Keratinocyte (primary cell): ENCODE measurements around the gene FOLR1. TPM values are rescaled to one million over a fixed set of nuclear protein-coding genes. Genes with fewer than 3 reads are reported as not detected.

Experiments
- DNase-seq: peaks from one replicate; pipeline ENCODE4 v3.0.0-alpha.2; 2011; ENCODE audit warnings: low read depth, missing footprints, low spot score
- FAIRE-seq: peaks from 2 replicates; lab custom pipeline; 2011; peaks lifted over from hg19 to GRCh38; lab: Jason Lieb, UNC
- H2AFZ ChIP-seq: 2 replicates; pipeline ENCODE4 v1.6.0; 2012; ENCODE audit warnings: low read length, control low read depth, inconsistent platforms; ENCODE audit not compliant: control insufficient read depth
- H3K27ac ChIP-seq: 2 replicates; pipeline ENCODE4 v1.5.1; 2011; ENCODE audit warnings: low read length; ENCODE audit not compliant: control insufficient read depth, insufficient read depth
- H3K27me3 ChIP-seq: 3 replicates; pipeline ENCODE4 v1.6.0; 2011; ENCODE audit warnings: low read length; ENCODE audit not compliant: control insufficient read depth, insufficient read depth; ENCODE audit errors: extremely low read depth
- H3K36me3 ChIP-seq, 2 experiments: 2 replicates in 1 of 2; 3 replicates in 1 of 2; pipeline ENCODE4 v1.5.1; 2011; ENCODE audit warnings: low read length in 2 of 2, mild to moderate bottlenecking in 1 of 2; ENCODE audit not compliant: control insufficient read depth in 2 of 2, insufficient read depth in 2 of 2; ENCODE audit errors: extremely low read depth in 1 of 2
- H3K4me1 ChIP-seq: 3 replicates; pipeline ENCODE4 v1.5.1; 2011; ENCODE audit warnings: low read length; ENCODE audit not compliant: control insufficient read depth, insufficient read depth; ENCODE audit errors: extremely low read depth
- H3K4me2 ChIP-seq: 3 replicates; pipeline ENCODE4 v1.6.0; 2011; ENCODE audit warnings: low read depth, low read length; ENCODE audit not compliant: control insufficient read depth, insufficient read depth; ENCODE audit errors: extremely low read depth
- H3K4me3 ChIP-seq, 3 experiments: fragments of 200-600 bp in 1 of 3; sonication (generic) in 1 of 3; 2 replicates in 2 of 3; 3 replicates in 1 of 3; pipeline ENCODE4 v1.5.1; 2011 to 2016; ENCODE audit warnings: low read length in 3 of 3, mild to moderate bottlenecking in 3 of 3, control low read depth in 2 of 3, inconsistent platforms in 1 of 3, low read depth in 1 of 3, mixed read lengths in 1 of 3, mixed run types in 1 of 3, moderate library complexity in 1 of 3; ENCODE audit not compliant: control insufficient read depth in 2 of 3, insufficient read depth in 2 of 3; ENCODE audit errors: extremely low read depth in 1 of 3
- H3K79me2 ChIP-seq: 2 replicates; pipeline ENCODE4 v1.6.0; 2012; ENCODE audit warnings: low read length; ENCODE audit not compliant: control insufficient read depth, insufficient read depth
- H3K9ac ChIP-seq: 3 replicates; pipeline ENCODE4 v1.6.0; 2011; ENCODE audit warnings: low read length; ENCODE audit not compliant: control insufficient read depth, insufficient read depth; ENCODE audit errors: extremely low read depth
- H3K9me1 ChIP-seq: 3 replicates; pipeline ENCODE4 v1.6.0; 2011; ENCODE audit warnings: low read length; ENCODE audit not compliant: control insufficient read depth, insufficient read depth; ENCODE audit errors: extremely low read depth
- H3K9me3 ChIP-seq: 2 replicates; pipeline ENCODE4 v1.5.1; 2012; ENCODE audit warnings: low read depth, low read length; ENCODE audit not compliant: control insufficient read depth
- H4K20me1 ChIP-seq: 3 replicates; pipeline ENCODE4 v1.6.0; 2011; ENCODE audit warnings: low read length; ENCODE audit not compliant: control insufficient read depth, insufficient read depth; ENCODE audit errors: extremely low read depth
- EZH2 ChIP-seq: IDR thresholded peaks from one replicate; pipeline ENCODE4 v1.6.1; 2012; ENCODE audit warnings: inconsistent platforms, mild to moderate bottlenecking, low read length, moderate library complexity
- dilution Hi-C: fragments of 300-500 bp; cut with MboI; formaldehyde crosslinking; loops from one replicate; pipeline ENCODE4 v1.7.0; 2020; ENCODE audit warnings: low sequenced_read_pairs; ENCODE audit not compliant: extremely low pct_ligation_motif_present
- polyA plus RNA-seq, 5 experiments: library from polyadenylated mRNA; depleted of rRNA in 3 of 5; stranded (reverse) in 3 of 5; stranded (forward) in 1 of 5; unstranded in 1 of 5; fragments of >200 nt; gene quantifications; 1 replicate in 1 of 5; 2 replicates in 3 of 5; 3 replicates in 1 of 5; pipeline versions ENCODE4 v1.2.1 to v1.2.3, GENCODE V29; 2011 to 2012; ENCODE audit warnings: missing spikeins in 2 of 5, low read depth in 1 of 5, low replicate concordance in 1 of 5
- TF ChIP-seq, protein P1 (sequence below), 3 experiments: IDR thresholded peaks in 1 of 3; conservative IDR thresholded peaks in 1 of 3; optimal IDR thresholded peaks in 1 of 3; 2 replicates in 2 of 3; 3 replicates in 1 of 3; pipeline versions ENCODE3 to v1.5.1; 2011; ENCODE audit warnings: low read length in 3 of 3, mild to moderate bottlenecking in 3 of 3, moderate library complexity in 2 of 3, control low read depth in 1 of 3, inconsistent platforms in 1 of 3; ENCODE audit not compliant: insufficient read depth in 2 of 3; ENCODE audit errors: extremely low read depth in 1 of 3

FOLR1 gene
- polyA plus RNA-seq, 1 donor (not counting 4 experiments of a cell fraction or from before 2014, with no cell fraction given), result 0.13 TPM

DNA sequence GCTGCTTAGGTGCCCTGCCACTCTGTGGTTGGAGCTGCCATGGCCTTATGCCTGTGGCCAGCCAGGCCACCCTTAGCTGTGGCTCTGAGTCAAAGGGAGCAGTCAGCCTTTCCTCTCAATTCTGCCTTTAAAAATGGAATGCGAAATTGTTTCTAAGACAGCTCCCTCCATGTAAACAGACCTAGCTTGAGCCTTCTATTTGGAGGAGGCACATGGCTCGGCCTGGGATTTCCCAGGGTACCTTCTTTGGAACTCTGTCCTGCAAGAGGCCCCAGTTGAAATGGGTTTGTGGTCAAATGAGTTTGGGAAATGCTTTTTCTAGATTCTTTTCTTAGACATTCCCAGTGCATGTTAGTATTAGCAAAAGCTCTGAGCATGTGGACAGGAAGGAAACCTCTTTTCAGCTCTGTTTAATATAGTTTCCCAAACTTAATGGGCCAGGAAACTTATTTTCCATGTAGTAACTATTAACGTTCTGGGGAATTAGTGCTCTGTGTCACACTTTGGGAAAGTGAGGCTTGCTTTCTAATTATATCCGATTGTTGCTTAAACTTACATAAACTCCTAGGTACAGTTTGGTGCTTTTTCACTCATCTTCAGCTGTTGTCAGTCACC lies 44.2 kb downstream of the FOLR1 start:
- H3K9ac ChIP-seq, result no peak overlapping the region
- H2AFZ ChIP-seq, result no peak overlapping the region
- H3K27me3 ChIP-seq, result peaks cover 15% of the 10 kb centered on the region
- no peaks in the 10 kb centered on the region for H3K9me1 ChIP-seq
- H3K9me3 ChIP-seq, result no peaks in the 10 kb centered on the region
- no peak overlapping the region for H3K27ac ChIP-seq
- dilution Hi-C loops, result no loop called here
- H3K4me2 ChIP-seq, result no peak overlapping the region
- H3K4me3 ChIP-seq, result no peak overlapping the region
- DNase-seq, result no peak
- peaks cover 43 to 47% of the 10 kb centered on the region in 2 experiments for H3K36me3 ChIP-seq
- H4K20me1 ChIP-seq, result peaks cover 4% of the 10 kb centered on the region
- no peaks in the 10 kb centered on the region for H3K79me2 ChIP-seq
- no peak for FAIRE-seq
- no peak for TF ChIP-seq EZH2
- TF ChIP-seq, protein P1, sequence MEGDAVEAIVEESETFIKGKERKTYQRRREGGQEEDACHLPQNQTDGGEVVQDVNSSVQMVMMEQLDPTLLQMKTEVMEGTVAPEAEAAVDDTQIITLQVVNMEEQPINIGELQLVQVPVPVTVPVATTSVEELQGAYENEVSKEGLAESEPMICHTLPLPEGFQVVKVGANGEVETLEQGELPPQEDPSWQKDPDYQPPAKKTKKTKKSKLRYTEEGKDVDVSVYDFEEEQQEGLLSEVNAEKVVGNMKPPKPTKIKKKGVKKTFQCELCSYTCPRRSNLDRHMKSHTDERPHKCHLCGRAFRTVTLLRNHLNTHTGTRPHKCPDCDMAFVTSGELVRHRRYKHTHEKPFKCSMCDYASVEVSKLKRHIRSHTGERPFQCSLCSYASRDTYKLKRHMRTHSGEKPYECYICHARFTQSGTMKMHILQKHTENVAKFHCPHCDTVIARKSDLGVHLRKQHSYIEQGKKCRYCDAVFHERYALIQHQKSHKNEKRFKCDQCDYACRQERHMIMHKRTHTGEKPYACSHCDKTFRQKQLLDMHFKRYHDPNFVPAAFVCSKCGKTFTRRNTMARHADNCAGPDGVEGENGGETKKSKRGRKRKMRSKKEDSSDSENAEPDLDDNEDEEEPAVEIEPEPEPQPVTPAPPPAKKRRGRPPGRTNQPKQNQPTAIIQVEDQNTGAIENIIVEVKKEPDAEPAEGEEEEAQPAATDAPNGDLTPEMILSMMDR (optimal IDR thresholded peaks at IDR 0.05 in 1 of 3, IDR thresholded peaks at IDR 0.05 in 1 of 3, conservative IDR thresholded peaks at IDR 0.05 in 1 of 3; ENCODE audit: extremely low read depth in 1 of 3, insufficient read depth in 2 of 3, low read length in 3 of 3), result no peak
- peaks cover 6% of the 10 kb centered on the region for H3K4me1 ChIP-seq

GRCh38 chr11:72236774-72237111 lies 44.8 kb downstream of the FOLR1 start:
- Histone ChIP-seq H3K9ac (no peak overlapping the region), H2AFZ (no peak overlapping the region), H3K9me1 (no peaks in the 10 kb centered on the region), H3K4me2 (no peak overlapping the region), H3K27ac (no peak overlapping the region), H3K27me3 (peaks cover 15% of the 10 kb centered on the region), H3K36me3 (peaks cover 39 to 42% of the 10 kb centered on the region in 2 experiments), H3K9me3 (no peaks in the 10 kb centered on the region), H3K4me3 (no peak overlapping the region), H3K4me1 (peaks cover 6% of the 10 kb centered on the region), H3K79me2 (no peaks in the 10 kb centered on the region), H4K20me1 (peaks cover 4% of the 10 kb centered on the region)
- FAIRE-seq (no peak), DNase-seq (no peak)
- TF ChIP-seq EZH2, result no peak
- TF ChIP-seq, protein P1 (optimal IDR thresholded peaks at IDR 0.05 in 1 of 3, IDR thresholded peaks at IDR 0.05 in 1 of 3, conservative IDR thresholded peaks at IDR 0.05 in 1 of 3; ENCODE audit: extremely low read depth in 1 of 3, insufficient read depth in 2 of 3, low read length in 3 of 3), result no peak
- dilution Hi-C loops, result no loop called here
